H9 (cell line): ENCODE data around the gene ODF2. TPM values are rescaled to one million over a fixed set of nuclear protein-coding genes. Genes with fewer than 3 reads are reported as not detected.

ENCODE experiments used
- DNase-seq: peaks from one replicate; pipeline ENCODE4 v3.0.0-alpha.2; 2017
- H2AFZ ChIP-seq: one replicate; pipeline ENCODE4 v1.6.1; 2013; ENCODE audit warnings: mild to moderate bottlenecking, low read length, control low read depth, moderate library complexity
- H2AK5ac ChIP-seq: 2 replicates; pipeline ENCODE4 v1.6.1; 2013; ENCODE audit warnings: low read length, control low read depth, mixed read lengths; ENCODE audit not compliant: insufficient read length
- H2BK120ac ChIP-seq: one replicate; pipeline ENCODE4 v1.6.1; 2013; ENCODE audit warnings: low read depth, mild to moderate bottlenecking, low read length, control low read depth, inconsistent platforms; ENCODE audit not compliant: poor library complexity, severe bottlenecking
- H2BK12ac ChIP-seq: 2 replicates; pipeline ENCODE4 v1.6.1; 2013; ENCODE audit warnings: low read length, control low read depth, mixed read lengths, low read depth; ENCODE audit not compliant: insufficient read length
- H2BK15ac ChIP-seq: 2 replicates; pipeline ENCODE4 v1.6.1; 2013; ENCODE audit warnings: low read depth, low read length, control low read depth
- H2BK20ac ChIP-seq: one replicate; pipeline ENCODE4 v1.6.1; 2013; ENCODE audit warnings: low read depth, mild to moderate bottlenecking, low read length, control low read depth, inconsistent platforms; ENCODE audit not compliant: poor library complexity, severe bottlenecking
- H2BK5ac ChIP-seq: 2 replicates; pipeline ENCODE4 v1.6.1; 2013; ENCODE audit warnings: low read length, control low read depth, mixed read lengths; ENCODE audit not compliant: insufficient read length
- H3K14ac ChIP-seq: 2 replicates; pipeline ENCODE4 v1.6.1; 2013; ENCODE audit warnings: low read length, control low read depth; ENCODE audit not compliant: insufficient read depth
- H3K18ac ChIP-seq: 2 replicates; pipeline ENCODE4 v1.6.1; 2013; ENCODE audit warnings: low read depth, mild to moderate bottlenecking, mixed read lengths, low read length, control low read depth; ENCODE audit not compliant: insufficient read length
- H3K23ac ChIP-seq: 2 replicates; pipeline ENCODE4 v1.6.1; 2013; ENCODE audit warnings: low read length, control low read depth, mixed read lengths, low read depth; ENCODE audit not compliant: insufficient read length
- H3K23me2 ChIP-seq: 2 replicates; pipeline ENCODE4 v1.6.1; 2013; ENCODE audit warnings: low read depth, mild to moderate bottlenecking, mixed read lengths, low read length, control low read depth; ENCODE audit not compliant: insufficient read length, poor library complexity, severe bottlenecking
- H3K27ac ChIP-seq: 2 replicates; pipeline ENCODE4 v1.5.1; 2013; ENCODE audit warnings: low read length, control low read depth, mixed read lengths, low read depth; ENCODE audit not compliant: insufficient read length
- H3K27me3 ChIP-seq: 2 replicates; pipeline ENCODE4 v1.6.1; 2013; ENCODE audit warnings: low read length, control low read depth, inconsistent platforms; ENCODE audit not compliant: insufficient read depth
- H3K4ac ChIP-seq: 2 replicates; pipeline ENCODE4 v1.6.1; 2013; ENCODE audit warnings: low read depth, mild to moderate bottlenecking, control low read depth, inconsistent platforms, low read length, moderate library complexity
- H3K4me1 ChIP-seq: 2 replicates; pipeline ENCODE4 v1.6.1; 2013; ENCODE audit warnings: low read length, control low read depth, inconsistent platforms; ENCODE audit not compliant: insufficient read depth
- H3K4me2 ChIP-seq: 2 replicates; pipeline ENCODE4 v1.6.1; 2013; ENCODE audit warnings: low read length, control low read depth, mixed read lengths; ENCODE audit not compliant: insufficient read length, insufficient read depth
- H3K56ac ChIP-seq: 2 replicates; pipeline ENCODE4 v1.6.1; 2013; ENCODE audit warnings: low read depth, mild to moderate bottlenecking, mixed read lengths, low read length, control low read depth; ENCODE audit not compliant: insufficient read length
- H3K79me1 ChIP-seq: 2 replicates; pipeline ENCODE4 v1.6.1; 2013; ENCODE audit warnings: low read depth, mild to moderate bottlenecking, moderate library complexity, low read length, control low read depth, inconsistent platforms; ENCODE audit not compliant: insufficient read depth, poor library complexity, severe bottlenecking
- H3K79me2 ChIP-seq: 2 replicates; pipeline ENCODE4 v1.6.1; 2013; ENCODE audit warnings: low read length, control low read depth, inconsistent platforms; ENCODE audit not compliant: insufficient read depth
- H3K9ac ChIP-seq: 2 replicates; pipeline ENCODE4 v1.6.1; 2013; ENCODE audit warnings: low read length, control low read depth, mixed read lengths; ENCODE audit not compliant: insufficient read length; ENCODE audit errors: extremely low read depth
- H3K9me3 ChIP-seq: one replicate; pipeline ENCODE4 v1.6.1; 2013; ENCODE audit warnings: low read depth, low read length, inconsistent platforms; ENCODE audit not compliant: control insufficient read depth
- H3T11ph ChIP-seq: one replicate; pipeline ENCODE4 v1.6.1; 2013; ENCODE audit warnings: mild to moderate bottlenecking, low read length, control low read depth, inconsistent platforms
- H4K20me1 ChIP-seq: one replicate; pipeline ENCODE4 v1.6.1; 2013; ENCODE audit not compliant: control insufficient read depth, insufficient read length, insufficient read depth
- H4K5ac ChIP-seq: 2 replicates; pipeline ENCODE4 v1.6.1; 2013; ENCODE audit warnings: low read depth, mild to moderate bottlenecking, mixed read lengths, low read length, control low read depth; ENCODE audit not compliant: insufficient read length
- H4K8ac ChIP-seq: replicated peaks from 2 replicates; pipeline ENCODE4 v1.6.1; 2013; ENCODE audit warnings: low read length, control low read depth, mixed read lengths, low read depth; ENCODE audit not compliant: insufficient read length
- H4K91ac ChIP-seq: 2 replicates; pipeline ENCODE4 v1.6.1; 2013; ENCODE audit warnings: low read depth, mild to moderate bottlenecking, moderate library complexity, mixed read lengths, low read length, control low read depth; ENCODE audit not compliant: insufficient read length
- H3K27ac Mint-ChIP-seq, 3 experiments: 2 replicates in 2 of 3; 3 replicates in 1 of 3; pipeline ENCODE4 v1.8.0; 2020 to 2021; ENCODE audit warnings: mixed read lengths in 3 of 3, mild to moderate bottlenecking in 1 of 3, moderate library complexity in 1 of 3
- H3K27me3 Mint-ChIP-seq: 2 replicates; pipeline ENCODE4 v1.8.0; 2021; ENCODE audit warnings: low read depth, mild to moderate bottlenecking, moderate library complexity, mixed read lengths
- H3K36me3 Mint-ChIP-seq, 3 experiments: 2 replicates in 2 of 3; 3 replicates in 1 of 3; pipeline ENCODE4 v1.8.0; 2020 to 2021; ENCODE audit warnings: low read depth in 3 of 3, mixed read lengths in 3 of 3; ENCODE audit not compliant: insufficient read depth in 1 of 3
- H3K4me1 Mint-ChIP-seq, 2 experiments: 2 replicates each; pipeline ENCODE4 v1.8.0; 2020; ENCODE audit warnings: mixed read lengths in 2 of 2
- H3K4me3 Mint-ChIP-seq, 2 experiments: 2 replicates in 1 of 2; 3 replicates in 1 of 2; pipeline ENCODE4 v1.8.0; 2020 to 2021; ENCODE audit warnings: mild to moderate bottlenecking in 2 of 2, mixed read lengths in 2 of 2, moderate library complexity in 1 of 2
- H3K9me3 Mint-ChIP-seq, 2 experiments: 2 replicates in 1 of 2; 3 replicates in 1 of 2; pipeline ENCODE4 v1.8.0; 2020; ENCODE audit warnings: mild to moderate bottlenecking in 2 of 2, mixed read lengths in 2 of 2, moderate library complexity in 1 of 2
- WGBS: extraction: QIAGEN DNeasy Blood & Tissue Kit; methylation state at CpG from one replicate; pipeline ENCODE4 v1.1.7; 2013; ENCODE audit warnings: missing lambda C conversion rate, low lambda C conversion rate, mixed read lengths; ENCODE audit not compliant: insufficient read length; ENCODE audit errors: extremely low coverage; 5-methylcytosine and 5-hydroxymethylcytosine counted together
- total RNA-seq: library from RNA; stranded (reverse); gene quantifications from 2 replicates; pipeline ENCODE4 v1.2.1, GENCODE V29; 2021
- TF ChIP-seq, protein P1 (sequence below): fragments of 200-600 bp; sonication (generic); conservative IDR thresholded peaks from 3 replicates; pipeline ENCODE4 v1.8.0; 2021; ENCODE audit warnings: antibody characterized with exemption, mild to moderate bottlenecking

Gene ODF2
- total RNA-seq, 1 experiment from 2014 or later: 16.7 TPM

DNA sequence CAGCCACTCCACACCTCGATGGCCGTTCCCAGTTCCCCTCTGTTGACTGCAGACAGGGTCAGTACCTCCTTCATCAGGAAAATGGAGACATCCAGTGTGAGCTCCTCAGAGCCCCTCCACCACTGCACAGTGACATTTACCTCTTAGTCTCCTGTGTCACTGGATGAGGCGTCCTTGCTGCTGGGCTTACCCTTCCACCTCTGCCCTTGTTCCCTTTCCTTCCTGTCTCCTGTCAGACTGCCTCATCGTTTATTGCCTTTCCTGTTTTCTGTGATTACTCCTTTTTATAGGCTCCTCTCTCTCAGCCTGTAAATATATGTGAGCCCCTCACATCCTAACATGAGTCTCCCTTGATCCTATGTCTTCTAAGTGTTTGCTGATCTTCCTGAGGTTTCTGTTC, 73.4 kb downstream of the ODF2 start:
- no peaks in the 10 kb centered on the region for H3K9me3 ChIP-seq
- no peaks in the 10 kb centered on the region for H3K27me3 ChIP-seq
- no peak overlapping the region for H4K5ac ChIP-seq
- no CpG with 5 or more reads among the region's 4 CpGs for WGBS
- no peak overlapping the region for H3K27ac ChIP-seq
- H3K4ac ChIP-seq: no peak overlapping the region
- H3K27me3 Mint-ChIP-seq: no peaks in the 10 kb centered on the region
- no peak overlapping the region for H3K9ac ChIP-seq
- TF ChIP-seq, protein P1, sequence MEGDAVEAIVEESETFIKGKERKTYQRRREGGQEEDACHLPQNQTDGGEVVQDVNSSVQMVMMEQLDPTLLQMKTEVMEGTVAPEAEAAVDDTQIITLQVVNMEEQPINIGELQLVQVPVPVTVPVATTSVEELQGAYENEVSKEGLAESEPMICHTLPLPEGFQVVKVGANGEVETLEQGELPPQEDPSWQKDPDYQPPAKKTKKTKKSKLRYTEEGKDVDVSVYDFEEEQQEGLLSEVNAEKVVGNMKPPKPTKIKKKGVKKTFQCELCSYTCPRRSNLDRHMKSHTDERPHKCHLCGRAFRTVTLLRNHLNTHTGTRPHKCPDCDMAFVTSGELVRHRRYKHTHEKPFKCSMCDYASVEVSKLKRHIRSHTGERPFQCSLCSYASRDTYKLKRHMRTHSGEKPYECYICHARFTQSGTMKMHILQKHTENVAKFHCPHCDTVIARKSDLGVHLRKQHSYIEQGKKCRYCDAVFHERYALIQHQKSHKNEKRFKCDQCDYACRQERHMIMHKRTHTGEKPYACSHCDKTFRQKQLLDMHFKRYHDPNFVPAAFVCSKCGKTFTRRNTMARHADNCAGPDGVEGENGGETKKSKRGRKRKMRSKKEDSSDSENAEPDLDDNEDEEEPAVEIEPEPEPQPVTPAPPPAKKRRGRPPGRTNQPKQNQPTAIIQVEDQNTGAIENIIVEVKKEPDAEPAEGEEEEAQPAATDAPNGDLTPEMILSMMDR: no peak
- no peak overlapping the region for H3K56ac ChIP-seq
- H3K4me2 ChIP-seq: no peak overlapping the region
- no peaks in the 10 kb centered on the region for H3K23me2 ChIP-seq
- no peak overlapping the region for H4K8ac ChIP-seq
- no peak overlapping the region for H3K4me3 Mint-ChIP-seq
- H3K14ac ChIP-seq: no peak overlapping the region
- no peaks in the 10 kb centered on the region for H4K20me1 ChIP-seq
- H3T11ph ChIP-seq: no peak overlapping the region
- no peak overlapping the region for H2BK15ac ChIP-seq
- no peak overlapping the region for H2BK20ac ChIP-seq
- no peak for DNase-seq
- no peak overlapping the region for H3K18ac ChIP-seq
- no peaks in the 10 kb centered on the region for H3K4me1 Mint-ChIP-seq
- H2BK12ac ChIP-seq: no peak overlapping the region
- no peak overlapping the region for H2BK120ac ChIP-seq
- no peaks in the 10 kb centered on the region for H3K4me1 ChIP-seq
- no peak overlapping the region for H3K23ac ChIP-seq
- H3K36me3 Mint-ChIP-seq: peaks cover 8 to 57% (median 40%) of the 10 kb centered on the region in 3 experiments; a peak in 6 of 7 replicates
- H3K9me3 Mint-ChIP-seq: no peaks in the 10 kb centered on the region
- peak overlapping the region in 1 of 3 experiments; percentile 70; a peak in 1 of 7 replicates for H3K27ac Mint-ChIP-seq
- H2AFZ ChIP-seq: no peak overlapping the region
- H2AK5ac ChIP-seq: no peak overlapping the region
- H3K79me1 ChIP-seq: no peaks in the 10 kb centered on the region
- H3K79me2 ChIP-seq: no peaks in the 10 kb centered on the region
- no peak overlapping the region for H2BK5ac ChIP-seq
- H4K91ac ChIP-seq: no peak overlapping the region
